ENCODE measurements around the gene VARS1. TPM values are rescaled to one million over a fixed set of nuclear protein-coding genes. Genes with fewer than 3 reads are reported as not detected.
A peak's percentile ranks its signal among the peaks of the same experiment; 100 is the strongest.

Gene VARS1
- total and polyA plus RNA-seq, 2 donors from 2014 or later: 30.3 to 79.0 TPM

DNA sequence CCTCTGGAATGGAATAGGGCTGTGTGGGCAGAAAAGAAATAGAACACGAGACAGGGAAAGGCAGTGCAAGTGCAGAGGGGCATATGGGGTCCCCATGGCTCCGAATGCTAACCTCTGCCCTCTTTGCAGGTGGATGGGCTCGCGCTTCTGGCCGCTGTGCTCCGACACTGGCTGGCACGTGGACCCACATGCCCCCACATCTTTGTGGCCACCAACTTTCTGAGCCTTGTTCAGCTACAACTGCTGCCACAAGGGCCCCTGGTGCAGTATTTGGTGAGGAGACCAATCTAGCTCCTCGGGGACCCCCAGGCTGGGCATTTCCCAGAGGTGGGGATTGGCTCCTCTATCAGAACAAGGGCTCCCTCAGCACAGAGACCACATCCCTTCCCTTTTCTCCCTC lies 34.2 kb downstream of the VARS1 start:
- H3K36me3 ChIP-seq (ENCODE audit: control insufficient read depth in 2 of 3, insufficient read depth in 3 of 3, low read length in 3 of 3): no peaks in the 10 kb centered on the region
- DNase-seq: peak in 1 of 5 donors; percentile 52
- no peak for FAIRE-seq
- intact Hi-C loops (cut with DNase I): no loop called here
- TF ChIP-seq, protein P1, sequence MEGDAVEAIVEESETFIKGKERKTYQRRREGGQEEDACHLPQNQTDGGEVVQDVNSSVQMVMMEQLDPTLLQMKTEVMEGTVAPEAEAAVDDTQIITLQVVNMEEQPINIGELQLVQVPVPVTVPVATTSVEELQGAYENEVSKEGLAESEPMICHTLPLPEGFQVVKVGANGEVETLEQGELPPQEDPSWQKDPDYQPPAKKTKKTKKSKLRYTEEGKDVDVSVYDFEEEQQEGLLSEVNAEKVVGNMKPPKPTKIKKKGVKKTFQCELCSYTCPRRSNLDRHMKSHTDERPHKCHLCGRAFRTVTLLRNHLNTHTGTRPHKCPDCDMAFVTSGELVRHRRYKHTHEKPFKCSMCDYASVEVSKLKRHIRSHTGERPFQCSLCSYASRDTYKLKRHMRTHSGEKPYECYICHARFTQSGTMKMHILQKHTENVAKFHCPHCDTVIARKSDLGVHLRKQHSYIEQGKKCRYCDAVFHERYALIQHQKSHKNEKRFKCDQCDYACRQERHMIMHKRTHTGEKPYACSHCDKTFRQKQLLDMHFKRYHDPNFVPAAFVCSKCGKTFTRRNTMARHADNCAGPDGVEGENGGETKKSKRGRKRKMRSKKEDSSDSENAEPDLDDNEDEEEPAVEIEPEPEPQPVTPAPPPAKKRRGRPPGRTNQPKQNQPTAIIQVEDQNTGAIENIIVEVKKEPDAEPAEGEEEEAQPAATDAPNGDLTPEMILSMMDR (IDR thresholded peaks at IDR 0.05; ENCODE audit: borderline replicate concordance, extremely low read depth, insufficient read depth): no peak
- H3K4me1 ChIP-seq (ENCODE audit: control insufficient read depth in 2 of 3, insufficient read depth in 2 of 3, low read depth in 1 of 3, low read length in 3 of 3): peaks cover 0 to 4% (median 0%) of the 10 kb centered on the region in 3 donors
- no peaks in the 10 kb centered on the region for H3K27me3 ChIP-seq (ENCODE audit: control insufficient read depth, insufficient read depth, low read length)
- no peak overlapping the region for H3K4me3 ChIP-seq (ENCODE audit: low read length in 3 of 3)
- no peak overlapping the region for H3K9ac ChIP-seq (ENCODE audit: low read length in 3 of 3)
- no peaks in the 10 kb centered on the region for H3K9me3 ChIP-seq (ENCODE audit: control insufficient read depth in 2 of 3, insufficient read depth in 1 of 3, low read length in 3 of 3)
- H3K27ac ChIP-seq (ENCODE audit: low read depth in 2 of 2, low read length in 2 of 2): no peak overlapping the region

DNA sequence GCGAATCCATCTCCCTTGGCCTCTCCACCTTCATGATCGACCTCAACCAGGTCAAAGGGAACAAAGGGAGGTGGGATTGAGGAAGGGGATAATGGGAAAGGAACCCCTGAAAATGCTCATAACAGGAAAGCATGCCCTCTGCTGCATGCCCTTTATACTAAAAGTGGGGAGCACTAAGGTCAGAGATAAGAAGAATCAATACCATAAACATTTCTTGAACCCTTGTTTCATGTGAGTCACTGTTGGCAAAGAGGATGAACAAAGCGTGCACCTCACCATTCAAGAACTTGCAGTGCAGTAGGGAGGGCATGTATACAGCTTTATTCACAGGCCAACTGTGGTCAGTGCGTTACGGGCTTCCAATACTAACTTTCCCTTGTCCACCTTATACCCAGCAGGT lies 34.8 kb downstream of the VARS1 start:
- Histone ChIP-seq H3K36me3 (ENCODE audit: control insufficient read depth in 2 of 3, insufficient read depth in 3 of 3, low read length in 3 of 3) (no peaks in the 10 kb centered on the region), H3K9ac (ENCODE audit: low read length in 3 of 3) (no peak overlapping the region), H3K27ac (ENCODE audit: low read depth in 2 of 2, low read length in 2 of 2) (no peak overlapping the region), H3K27me3 (ENCODE audit: control insufficient read depth, insufficient read depth, low read length) (no peaks in the 10 kb centered on the region), H3K4me1 (ENCODE audit: control insufficient read depth in 2 of 3, insufficient read depth in 2 of 3, low read depth in 1 of 3, low read length in 3 of 3) (peaks cover 0 to 3% (median 0%) of the 10 kb centered on the region in 3 donors), H3K9me3 (ENCODE audit: control insufficient read depth in 2 of 3, insufficient read depth in 1 of 3, low read length in 3 of 3) (no peaks in the 10 kb centered on the region), H3K4me3 (ENCODE audit: low read length in 3 of 3) (no peak overlapping the region)
- TF ChIP-seq, protein P1 (IDR thresholded peaks at IDR 0.05; ENCODE audit: borderline replicate concordance, extremely low read depth, insufficient read depth): no peak
- FAIRE-seq: no peak
- intact Hi-C loops (cut with DNase I): no loop called here
- peak in 1 of 5 donors; percentile 3 for DNase-seq

DNA sequence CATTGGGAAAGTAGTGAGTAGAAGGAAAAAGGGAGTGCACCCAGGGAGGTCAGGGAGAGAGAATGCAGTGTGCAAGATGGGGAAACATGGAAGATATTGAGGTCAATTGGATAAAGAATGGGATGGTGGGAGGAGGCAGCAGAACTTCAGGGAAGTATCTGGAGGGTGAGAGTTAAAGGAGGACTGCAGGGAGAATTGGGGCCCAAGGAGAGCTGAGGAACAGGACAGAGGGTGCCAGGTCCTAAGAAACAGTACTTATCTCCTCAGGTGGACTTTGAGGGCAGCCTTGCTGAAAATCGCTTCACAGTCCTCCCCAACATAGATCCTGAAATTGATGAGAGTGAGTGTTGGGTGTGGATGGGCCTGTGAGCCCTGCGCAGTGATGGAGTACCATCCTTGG lies 37.3 kb downstream of the VARS1 start:
- Histone ChIP-seq H3K36me3 (ENCODE audit: control insufficient read depth in 2 of 3, insufficient read depth in 3 of 3, low read length in 3 of 3) (no peaks in the 10 kb centered on the region), H3K4me1 (ENCODE audit: control insufficient read depth in 2 of 3, insufficient read depth in 2 of 3, low read depth in 1 of 3, low read length in 3 of 3) (peaks cover 0 to under 1% (median 0%) of the 10 kb centered on the region in 3 donors), H3K9me3 (ENCODE audit: control insufficient read depth in 2 of 3, insufficient read depth in 1 of 3, low read length in 3 of 3) (no peaks in the 10 kb centered on the region), H3K4me3 (ENCODE audit: low read length in 3 of 3) (no peak overlapping the region), H3K27me3 (ENCODE audit: control insufficient read depth, insufficient read depth, low read length) (no peaks in the 10 kb centered on the region), H3K9ac (ENCODE audit: low read length in 3 of 3) (no peak overlapping the region), H3K27ac (ENCODE audit: low read depth in 2 of 2, low read length in 2 of 2) (no peak overlapping the region)
- FAIRE-seq: no peak
- intact Hi-C loops (cut with DNase I): no loop called here
- TF ChIP-seq, protein P1 (IDR thresholded peaks at IDR 0.05; ENCODE audit: borderline replicate concordance, extremely low read depth, insufficient read depth): no peak
- peak in 1 of 5 donors; percentile 10 for DNase-seq

DNA sequence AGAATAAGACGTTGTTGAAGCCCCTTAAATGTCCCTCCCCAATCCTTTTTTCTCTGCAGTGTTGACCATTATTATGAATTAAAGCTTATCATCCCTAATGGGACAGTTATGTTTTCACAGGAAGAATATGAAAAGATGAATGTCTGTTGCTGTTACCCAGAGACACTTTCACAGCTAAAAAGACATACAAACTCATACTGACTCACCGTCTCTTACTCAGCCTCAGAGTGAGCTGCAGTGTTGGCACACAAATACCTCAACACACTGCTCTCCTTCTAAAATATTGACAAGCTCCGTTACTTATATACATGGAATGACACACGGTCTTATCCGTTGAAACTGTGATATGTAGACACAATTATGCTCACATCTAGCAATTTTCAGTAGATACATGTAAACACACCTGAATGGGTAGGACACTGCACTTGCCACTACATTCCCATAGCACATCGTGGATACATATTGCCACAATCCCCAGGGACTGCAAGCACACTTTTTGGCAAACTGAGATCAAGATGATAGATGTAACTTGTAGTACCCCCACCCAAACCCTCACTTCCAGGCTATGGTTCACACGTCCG lies 42.7 kb downstream of the VARS1 start:
- TF ChIP-seq, protein P1 (IDR thresholded peaks at IDR 0.05; ENCODE audit: borderline replicate concordance, extremely low read depth, insufficient read depth): no peak
- FAIRE-seq (no peak), DNase-seq (no peak)
- Histone ChIP-seq H3K9me3 (ENCODE audit: control insufficient read depth in 2 of 3, insufficient read depth in 1 of 3, low read length in 3 of 3) (no peaks in the 10 kb centered on the region), H3K27me3 (ENCODE audit: control insufficient read depth, insufficient read depth, low read length) (no peaks in the 10 kb centered on the region), H3K4me1 (ENCODE audit: control insufficient read depth in 2 of 3, insufficient read depth in 2 of 3, low read depth in 1 of 3, low read length in 3 of 3) (no peaks in the 10 kb centered on the region), H3K27ac (ENCODE audit: low read depth in 2 of 2, low read length in 2 of 2) (no peak overlapping the region), H3K36me3 (ENCODE audit: control insufficient read depth in 2 of 3, insufficient read depth in 3 of 3, low read length in 3 of 3) (no peaks in the 10 kb centered on the region), H3K9ac (ENCODE audit: low read length in 3 of 3) (no peak overlapping the region), H3K4me3 (ENCODE audit: low read length in 3 of 3) (no peak overlapping the region)
- intact Hi-C loops (cut with DNase I): no loop called here
